ENCODE measurements around the gene IRF2BP2. TPM values are rescaled to one million over a fixed set of nuclear protein-coding genes. Genes with fewer than 3 reads are reported as not detected.

IRF2BP2 gene
- total RNA-seq, 4 donors from 2014 or later: 40.1 to 50.4 (median 47.4) TPM

DNA sequence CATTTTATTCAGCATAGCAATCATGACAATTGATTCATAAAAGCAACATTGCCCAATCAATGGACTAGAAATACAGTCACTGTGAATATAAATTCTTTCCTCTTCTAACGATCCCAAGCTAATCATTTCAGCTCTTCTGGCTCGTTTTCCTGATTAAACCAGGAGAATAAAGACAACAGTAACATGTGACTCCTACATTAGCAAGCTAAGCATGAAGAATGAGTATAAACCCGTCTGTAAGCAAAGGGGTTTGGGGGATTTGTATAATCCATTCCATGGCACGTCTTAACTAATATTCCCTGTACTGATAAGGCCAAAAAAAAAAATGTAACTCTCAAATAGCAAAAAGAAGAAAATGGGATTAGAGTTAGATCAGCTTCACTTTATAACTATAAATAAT is 21.6 kb downstream of the IRF2BP2 start:
- TF ChIP-seq, protein P1, sequence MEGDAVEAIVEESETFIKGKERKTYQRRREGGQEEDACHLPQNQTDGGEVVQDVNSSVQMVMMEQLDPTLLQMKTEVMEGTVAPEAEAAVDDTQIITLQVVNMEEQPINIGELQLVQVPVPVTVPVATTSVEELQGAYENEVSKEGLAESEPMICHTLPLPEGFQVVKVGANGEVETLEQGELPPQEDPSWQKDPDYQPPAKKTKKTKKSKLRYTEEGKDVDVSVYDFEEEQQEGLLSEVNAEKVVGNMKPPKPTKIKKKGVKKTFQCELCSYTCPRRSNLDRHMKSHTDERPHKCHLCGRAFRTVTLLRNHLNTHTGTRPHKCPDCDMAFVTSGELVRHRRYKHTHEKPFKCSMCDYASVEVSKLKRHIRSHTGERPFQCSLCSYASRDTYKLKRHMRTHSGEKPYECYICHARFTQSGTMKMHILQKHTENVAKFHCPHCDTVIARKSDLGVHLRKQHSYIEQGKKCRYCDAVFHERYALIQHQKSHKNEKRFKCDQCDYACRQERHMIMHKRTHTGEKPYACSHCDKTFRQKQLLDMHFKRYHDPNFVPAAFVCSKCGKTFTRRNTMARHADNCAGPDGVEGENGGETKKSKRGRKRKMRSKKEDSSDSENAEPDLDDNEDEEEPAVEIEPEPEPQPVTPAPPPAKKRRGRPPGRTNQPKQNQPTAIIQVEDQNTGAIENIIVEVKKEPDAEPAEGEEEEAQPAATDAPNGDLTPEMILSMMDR (IDR thresholded peaks at IDR 0.05; ENCODE audit: low read depth): no peak

DNA sequence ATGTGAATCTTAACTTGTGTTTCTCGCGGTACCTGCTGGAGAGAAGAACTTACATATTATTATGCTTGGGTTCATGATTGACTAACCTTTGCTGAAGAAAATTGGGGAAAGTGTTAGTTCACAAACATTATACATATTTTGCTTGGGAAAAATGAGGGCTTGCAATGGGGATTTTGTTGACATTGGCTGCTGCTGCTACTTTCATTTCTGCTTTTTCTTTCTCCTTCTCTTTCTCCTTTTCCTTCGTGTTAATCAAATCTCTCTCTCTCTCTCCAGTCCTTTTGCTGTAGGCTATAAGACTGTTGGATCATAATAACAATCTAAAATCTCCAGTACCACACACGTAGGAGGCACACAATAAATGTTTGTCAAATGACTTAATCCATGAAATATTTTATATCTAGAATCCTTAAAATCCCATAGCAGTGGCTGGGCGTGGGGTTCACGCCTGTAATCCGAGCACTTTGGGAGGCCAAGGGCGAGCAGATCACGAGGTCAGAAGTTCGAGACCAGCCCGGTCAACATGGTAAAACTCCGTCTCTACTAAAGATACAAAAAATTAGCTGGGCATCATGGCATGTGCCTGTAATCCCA is 23.0 kb downstream of the IRF2BP2 start:
- TF ChIP-seq, protein P1 (IDR thresholded peaks at IDR 0.05; ENCODE audit: low read depth): no peak

DNA sequence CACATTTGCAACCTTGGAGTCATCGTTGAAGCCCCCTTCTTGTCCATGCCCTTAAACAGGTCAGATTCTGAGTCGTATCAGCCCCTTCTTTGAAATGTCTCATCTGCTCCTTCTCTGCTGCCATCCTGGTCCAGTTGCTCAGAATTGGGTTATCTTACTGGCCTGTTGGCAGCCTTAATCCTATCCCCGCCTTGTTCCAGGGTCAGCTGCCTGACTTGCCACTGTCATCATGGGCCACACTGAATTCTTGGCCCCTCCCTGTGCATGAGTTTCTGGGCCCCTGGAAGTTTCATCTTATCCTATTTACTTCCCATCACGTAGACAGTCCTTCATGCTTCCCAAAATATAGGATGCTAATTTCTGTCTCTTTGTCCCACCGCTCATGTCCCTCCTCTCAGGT is 23.7 kb downstream of the IRF2BP2 start:
- TF ChIP-seq, protein P1 (IDR thresholded peaks at IDR 0.05; ENCODE audit: low read depth): no peak

DNA sequence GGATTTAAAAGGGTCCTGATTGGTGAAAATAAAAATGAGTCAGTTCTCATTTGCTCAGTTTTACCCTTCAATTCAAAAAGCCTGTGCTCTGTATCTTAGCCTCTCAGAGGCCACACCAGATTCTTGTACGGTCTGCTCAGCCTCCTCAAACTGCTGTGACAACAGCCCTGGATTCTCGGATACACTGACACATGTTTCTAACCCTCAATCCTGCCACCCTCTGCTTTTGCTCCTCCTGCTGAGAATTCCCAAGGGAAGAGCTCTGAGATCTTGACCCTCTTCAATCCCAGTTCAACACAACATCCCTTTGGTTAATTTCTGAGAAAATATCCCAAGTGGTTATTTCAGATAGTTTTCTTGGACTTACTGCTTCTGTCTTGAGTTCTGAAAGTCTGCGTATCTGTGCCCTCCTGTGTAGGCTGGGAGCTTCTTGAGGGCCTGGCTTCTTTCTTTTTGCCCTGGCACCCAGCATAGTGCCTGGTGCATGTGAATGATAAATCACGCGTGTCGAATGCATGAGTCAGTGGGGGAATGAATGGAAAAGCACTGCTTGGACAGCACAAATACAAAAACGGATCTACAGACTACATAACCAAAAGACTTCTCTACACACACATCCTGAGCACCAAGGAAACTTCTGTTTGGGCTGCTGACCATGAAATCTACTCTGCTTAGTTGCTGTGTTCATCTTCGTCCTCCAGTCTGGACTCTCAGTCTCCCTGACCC is 24.5 kb downstream of the IRF2BP2 start:
- TF ChIP-seq, protein P1 (IDR thresholded peaks at IDR 0.05; ENCODE audit: low read depth): no peak

DNA sequence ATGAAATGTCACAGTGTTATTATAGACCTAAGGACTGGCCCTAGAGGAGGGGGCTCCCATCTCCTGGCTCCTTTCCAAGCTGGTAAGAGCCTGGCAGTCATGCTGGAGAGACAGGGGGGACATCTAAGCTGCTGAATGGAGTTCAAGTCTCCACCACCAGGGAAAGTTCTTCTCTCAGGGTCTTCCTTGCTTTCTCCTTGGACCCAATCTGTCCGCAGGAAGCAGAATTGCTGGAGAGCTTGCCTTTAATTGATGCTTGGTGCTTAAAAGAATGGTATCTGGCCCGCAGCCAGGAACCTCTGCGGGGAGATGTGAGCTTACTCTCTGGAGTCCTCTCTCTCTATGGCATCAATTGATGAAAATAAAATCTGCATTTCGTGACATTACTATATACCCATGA is 25.1 kb downstream of the IRF2BP2 start:
- TF ChIP-seq, protein P1 (IDR thresholded peaks at IDR 0.05; ENCODE audit: low read depth): no peak

DNA sequence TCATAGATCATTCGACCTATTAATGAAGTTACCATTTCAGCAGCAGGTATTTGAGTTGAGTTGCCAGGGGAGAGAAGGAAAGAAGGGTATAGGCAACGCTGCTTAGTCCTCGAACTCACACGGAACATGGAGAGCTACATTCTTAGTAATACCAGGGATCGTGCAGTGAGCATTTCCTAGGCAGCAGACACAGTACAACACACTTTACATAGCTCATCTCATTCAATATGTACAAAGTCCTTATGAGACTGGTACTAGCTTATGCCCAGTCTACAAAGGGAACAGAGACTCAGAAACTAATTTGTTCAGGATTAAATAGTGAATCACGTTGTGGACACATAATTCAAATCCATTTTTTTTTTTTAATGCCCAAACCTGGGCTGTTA is 25.6 kb downstream of the IRF2BP2 start:
- TF ChIP-seq, protein P1 (IDR thresholded peaks at IDR 0.05; ENCODE audit: low read depth): no peak

DNA sequence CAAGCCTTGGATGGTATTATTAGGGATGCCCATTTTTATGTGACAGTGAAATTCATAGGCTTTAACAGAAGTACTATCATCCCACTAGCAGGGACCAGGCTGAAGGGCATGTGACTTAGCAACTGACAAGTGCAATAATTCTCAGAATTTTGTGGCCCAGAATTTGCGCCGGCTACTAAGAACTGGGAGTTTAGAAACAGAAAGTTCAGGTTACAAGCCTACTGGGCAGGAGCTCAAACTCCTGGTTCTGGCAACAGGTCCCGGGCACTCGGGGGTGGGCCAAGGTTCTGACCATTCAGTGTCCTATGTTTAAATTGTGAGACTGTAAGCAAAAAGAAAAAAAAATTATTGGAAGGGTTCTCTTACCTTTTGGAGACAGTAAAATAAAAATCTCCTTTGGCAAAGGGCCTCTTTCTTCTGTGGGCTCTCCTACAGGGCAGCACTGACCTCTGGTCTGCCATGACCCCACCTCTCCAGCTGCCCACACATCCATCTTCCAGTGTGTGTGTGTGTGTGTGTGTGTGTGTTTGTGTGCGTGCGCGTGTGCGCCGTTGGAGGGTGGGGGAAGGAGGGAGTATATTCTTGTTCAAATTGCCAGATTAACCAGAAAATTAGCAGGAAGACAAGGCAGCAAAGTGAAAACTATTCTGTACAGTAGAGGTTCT is 26.1 kb downstream of the IRF2BP2 start:
- TF ChIP-seq, protein P1 (IDR thresholded peaks at IDR 0.05; ENCODE audit: low read depth): no peak
